ENCODE data around the gene CRTC1. TPM values are rescaled to one million over a fixed set of nuclear protein-coding genes. Genes with fewer than 3 reads are reported as not detected.

The CRTC1 gene
- total and polyA plus RNA-seq, 2 of the 13 experiments (the other 11 are each of a cell fraction or from before 2014, with no cell fraction given): 2.0 to 2.7 TPM

GRCh38 chr19:18713550-18714117 is 30.2 kb downstream of the CRTC1 start (continued):
- TF ChIP-seq ZNF646 (CRISPR knock-in tag; IDR thresholded peaks at IDR 0.05): no peak
- no peak for TF ChIP-seq TOPORS (CRISPR knock-in tag; IDR thresholded peaks at IDR 0.05)
- TF ChIP-seq SIN3A (IDR thresholded peaks at IDR 0.05; ENCODE audit: borderline replicate concordance, low read depth, low read length): no peak
- TF ChIP-seq NR2F6 (IDR thresholded peaks at IDR 0.05): peak; percentile 28; the same call in 1 of the 2 replicates
- TF ChIP-seq NR2F6 (CRISPR knock-in tag; IDR thresholded peaks at IDR 0.05): no peak
- TF ChIP-seq RXRA (CRISPR knock-in tag; IDR thresholded peaks at IDR 0.05): no peak; the same call in 1 of the 2 replicates
- no peak for TF ChIP-seq SMAD9 (CRISPR knock-in tag; IDR thresholded peaks at IDR 0.05)
- TF ChIP-seq RFX3 (CRISPR knock-in tag; IDR thresholded peaks at IDR 0.05): no peak
- 0 out of 2 replicates have a peak, but pooled peaks have one; percentile 12 for TF ChIP-seq ATF3 (CRISPR knock-in tag; IDR thresholded peaks at IDR 0.05)
- TF ChIP-seq TARDBP (CRISPR knock-in tag; IDR thresholded peaks at IDR 0.05): no peak
- TF ChIP-seq ZBTB20 (CRISPR knock-in tag; IDR thresholded peaks at IDR 0.05; ENCODE audit: borderline replicate concordance, low read depth): no peak; the same call in 1 of the 2 replicates
- no peak for TF ChIP-seq SRSF4 (IDR thresholded peaks at IDR 0.05; ENCODE audit: low read depth, low read length, poor library complexity, severe bottlenecking)
- TF ChIP-seq PRDM10 (CRISPR knock-in tag; IDR thresholded peaks at IDR 0.05; ENCODE audit: low read depth): peak; percentile 91
- TF ChIP-seq GATAD1 (CRISPR knock-in tag; IDR thresholded peaks at IDR 0.05): no peak
- no peak for TF ChIP-seq ZNF136 (CRISPR knock-in tag; IDR thresholded peaks at IDR 0.05; ENCODE audit: low read depth)
- TF ChIP-seq MXD1 (CRISPR knock-in tag; IDR thresholded peaks at IDR 0.05): peak; percentile 25; the same call in 1 of the 2 replicates
- no peak for TF ChIP-seq REPIN1 (CRISPR knock-in tag; IDR thresholded peaks at IDR 0.05; ENCODE audit: borderline replicate concordance, low read depth)
- no peak for TF ChIP-seq TFDP1 (CRISPR knock-in tag; IDR thresholded peaks at IDR 0.05; ENCODE audit: borderline replicate concordance)

All from HepG2 (cell line).